ENCODE data around the gene CD180.

GRCh38 chr5:67163231-67163756 lies 33.3 kb downstream of the CD180 start:
- no peak for TF ChIP-seq CTCF (IDR thresholded peaks at IDR 0.05)
- TF ChIP-seq EP300 (IDR thresholded peaks at IDR 0.05; ENCODE audit: low read depth), result no peak
- no peak for TF ChIP-seq POLR2A (IDR thresholded peaks at IDR 0.05)
- TF ChIP-seq POLR2AphosphoS5 (IDR thresholded peaks at IDR 0.05), result no peak
